T follicular helper cell (primary cell): ENCODE data around the gene RAI14.
"Not testable (repeated sequence)": the region's sequence is repeated elsewhere in the genome, so short reads cannot be mapped to it uniquely, and the experiment has no call there.

Source experiments
- DNase-seq: peaks from one replicate; pipeline ENCODE4 v3.0.0-alpha.2; 2020; ENCODE audit warnings: low read depth

RAI14 gene

GRCh38 chr5:34820593-34820992 lies 164.5 kb downstream of the RAI14 start:
- no peak for DNase-seq

- no peak for DNase-seq
Observed at GRCh38 chr5:34822956-34823715, 167.0 kb downstream of the RAI14 start.

- no peak for DNase-seq
Observed at GRCh38 chr5:34826347-34826746, 170.2 kb downstream of the RAI14 start.

GRCh38 chr5:34827588-34828506 lies 171.7 kb downstream of the RAI14 start:
- no peak for DNase-seq

- not testable (repeated sequence) for DNase-seq
Observed at GRCh38 chr5:34830827-34831226, 174.7 kb downstream of the RAI14 start.

- no peak for DNase-seq
Observed at GRCh38 chr5:34831303-34831702, 175.2 kb downstream of the RAI14 start.

GRCh38 chr5:34832568-34832967 lies 176.4 kb downstream of the RAI14 start:
- DNase-seq: no peak

GRCh38 chr5:34833090-34833489 lies 177.0 kb downstream of the RAI14 start:
- DNase-seq: no peak

- DNase-seq: no peak
Observed at GRCh38 chr5:34833976-34834793, 178.1 kb downstream of the RAI14 start.

- DNase-seq: no peak
Observed at GRCh38 chr5:34834794-34835089, 178.6 kb downstream of the RAI14 start.

GRCh38 chr5:34835664-34836063 lies 179.5 kb downstream of the RAI14 start:
- no peak for DNase-seq

- DNase-seq: peak; percentile 85
Observed at GRCh38 chr5:34838785-34839714, 182.9 kb downstream of the RAI14 start, which contains the start of gene TTC23L. TSS of gene TTC23L (plus strand) at chr5:34839164. CDS start at chr5:34840672, 1,508 bp downstream.

- DNase-seq: no peak
Observed at GRCh38 chr5:34841816-34842215, 185.7 kb downstream of the RAI14 start.

GRCh38 chr5:34842554-34842953 lies 186.4 kb downstream of the RAI14 start:
- no peak for DNase-seq

GRCh38 chr5:34843497-34843896 lies 187.4 kb downstream of the RAI14 start:
- DNase-seq: no peak

- no peak for DNase-seq
Observed at GRCh38 chr5:34844106-34844505, 188.0 kb downstream of the RAI14 start.

GRCh38 chr5:34844999-34845398 lies 188.9 kb downstream of the RAI14 start:
- DNase-seq: no peak

GRCh38 chr5:34847056-34847455 lies 190.9 kb downstream of the RAI14 start:
- DNase-seq: no peak

- no peak for DNase-seq
Observed at GRCh38 chr5:34847552-34847951, 191.4 kb downstream of the RAI14 start.

GRCh38 chr5:34848230-34848629 lies 192.1 kb downstream of the RAI14 start:
- no peak for DNase-seq

- no peak for DNase-seq
Observed at GRCh38 chr5:34849253-34849652, 193.1 kb downstream of the RAI14 start.
